NCI-H524 treated with DMSO at 0.1 percent for 48 hours (cell line): ENCODE measurements around the gene SLC17A5.
A peak's percentile ranks its signal among the peaks of the same experiment; 100 is the strongest.
"Not testable (repeated sequence)": the region's sequence is repeated elsewhere in the genome, so short reads cannot be mapped to it uniquely, and the experiment has no call there.

Source experiments
- DNase-seq: peaks from one replicate; lab custom pipeline; 2025; lab: John Stamatoyannopoulos, UW

SLC17A5 gene, protein sequence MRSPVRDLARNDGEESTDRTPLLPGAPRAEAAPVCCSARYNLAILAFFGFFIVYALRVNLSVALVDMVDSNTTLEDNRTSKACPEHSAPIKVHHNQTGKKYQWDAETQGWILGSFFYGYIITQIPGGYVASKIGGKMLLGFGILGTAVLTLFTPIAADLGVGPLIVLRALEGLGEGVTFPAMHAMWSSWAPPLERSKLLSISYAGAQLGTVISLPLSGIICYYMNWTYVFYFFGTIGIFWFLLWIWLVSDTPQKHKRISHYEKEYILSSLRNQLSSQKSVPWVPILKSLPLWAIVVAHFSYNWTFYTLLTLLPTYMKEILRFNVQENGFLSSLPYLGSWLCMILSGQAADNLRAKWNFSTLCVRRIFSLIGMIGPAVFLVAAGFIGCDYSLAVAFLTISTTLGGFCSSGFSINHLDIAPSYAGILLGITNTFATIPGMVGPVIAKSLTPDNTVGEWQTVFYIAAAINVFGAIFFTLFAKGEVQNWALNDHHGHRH

DNA sequence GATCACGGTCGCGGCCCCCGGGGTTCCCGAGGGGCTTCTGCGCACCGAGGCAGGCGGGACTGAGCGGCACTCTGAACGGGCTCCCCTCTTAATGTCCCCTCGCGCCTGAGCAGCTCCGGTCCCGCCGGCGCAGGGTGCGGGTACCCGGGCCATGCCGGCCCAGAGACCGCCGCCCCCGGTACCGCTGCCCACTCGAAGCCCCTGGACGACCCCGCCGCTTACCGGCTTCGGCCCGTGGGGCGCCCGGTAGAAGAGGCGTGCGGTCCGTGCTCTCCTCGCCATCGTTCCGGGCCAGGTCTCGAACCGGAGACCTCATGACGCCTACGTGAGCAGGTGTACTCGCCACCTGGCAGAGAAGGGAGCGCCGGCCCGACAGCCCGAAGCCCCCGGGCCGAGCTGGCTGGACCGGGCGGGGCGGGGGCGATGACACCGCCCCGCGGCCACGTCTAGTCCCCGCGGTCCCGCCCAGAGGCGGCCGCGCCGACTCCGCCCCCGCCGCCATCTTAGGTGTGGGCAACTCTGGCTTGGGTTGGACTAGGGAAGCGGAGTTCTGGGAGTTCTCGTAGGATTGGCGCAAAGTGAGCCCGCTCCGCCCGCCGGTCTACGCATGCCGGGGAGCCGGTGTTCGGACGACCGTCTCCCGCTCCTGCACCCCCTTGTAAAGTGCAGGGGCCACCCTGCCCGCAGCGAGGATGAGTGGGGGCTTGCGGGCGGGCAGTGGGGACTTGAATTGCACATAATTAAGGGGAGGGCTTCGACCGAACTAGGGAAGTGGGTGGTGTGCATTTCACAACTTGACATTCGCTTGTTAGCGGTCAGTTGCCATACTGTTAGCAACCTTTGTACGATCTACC lies at the start of gene SLC17A5:
SLC17A5 (minus strand) TSS at position 422 of the 854 bp plus-strand sequence; CDS start at position 316, 106 bp downstream.
- DNase-seq: peak; percentile 52

DNA sequence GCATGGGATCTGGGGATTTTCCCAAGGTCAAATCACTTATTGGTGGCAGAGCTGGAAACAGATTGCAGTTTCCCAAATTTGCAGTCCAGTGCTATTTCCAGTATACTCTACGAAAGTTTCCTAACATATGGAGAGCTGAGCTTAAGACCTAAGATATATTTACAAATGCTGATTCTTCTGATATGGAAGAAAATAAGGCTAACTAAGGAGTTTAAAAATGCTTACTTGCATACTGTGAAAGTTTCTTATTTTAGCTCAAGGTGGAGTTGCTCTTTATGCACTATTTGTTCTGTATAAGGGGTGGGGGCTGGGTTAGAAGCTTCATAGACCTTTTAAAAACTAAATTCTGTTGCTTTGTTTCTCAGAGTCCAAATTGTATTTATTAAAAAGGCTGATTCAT lies 49.7 kb upstream of the SLC17A5 start:
- no peak for DNase-seq

DNA sequence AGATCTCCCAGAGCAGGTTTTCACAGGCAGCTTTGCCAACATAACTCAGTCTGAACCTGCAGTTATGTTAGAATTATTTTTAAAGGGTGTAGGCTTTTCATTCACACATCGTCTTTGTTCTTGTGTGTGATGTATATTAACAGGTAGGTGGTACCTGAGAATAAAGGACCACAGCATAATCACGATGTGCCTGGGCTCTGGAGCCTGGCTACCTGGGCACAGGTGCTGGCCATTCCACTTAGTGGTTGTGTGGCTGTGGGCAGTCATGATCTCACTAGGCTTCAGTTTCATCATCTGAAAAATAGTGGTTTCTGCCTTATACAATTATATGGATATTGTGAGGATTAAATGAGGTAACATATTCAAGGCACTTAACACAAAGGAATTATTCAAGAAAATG lies 48.7 kb upstream of the SLC17A5 start:
- DNase-seq: no peak

DNA sequence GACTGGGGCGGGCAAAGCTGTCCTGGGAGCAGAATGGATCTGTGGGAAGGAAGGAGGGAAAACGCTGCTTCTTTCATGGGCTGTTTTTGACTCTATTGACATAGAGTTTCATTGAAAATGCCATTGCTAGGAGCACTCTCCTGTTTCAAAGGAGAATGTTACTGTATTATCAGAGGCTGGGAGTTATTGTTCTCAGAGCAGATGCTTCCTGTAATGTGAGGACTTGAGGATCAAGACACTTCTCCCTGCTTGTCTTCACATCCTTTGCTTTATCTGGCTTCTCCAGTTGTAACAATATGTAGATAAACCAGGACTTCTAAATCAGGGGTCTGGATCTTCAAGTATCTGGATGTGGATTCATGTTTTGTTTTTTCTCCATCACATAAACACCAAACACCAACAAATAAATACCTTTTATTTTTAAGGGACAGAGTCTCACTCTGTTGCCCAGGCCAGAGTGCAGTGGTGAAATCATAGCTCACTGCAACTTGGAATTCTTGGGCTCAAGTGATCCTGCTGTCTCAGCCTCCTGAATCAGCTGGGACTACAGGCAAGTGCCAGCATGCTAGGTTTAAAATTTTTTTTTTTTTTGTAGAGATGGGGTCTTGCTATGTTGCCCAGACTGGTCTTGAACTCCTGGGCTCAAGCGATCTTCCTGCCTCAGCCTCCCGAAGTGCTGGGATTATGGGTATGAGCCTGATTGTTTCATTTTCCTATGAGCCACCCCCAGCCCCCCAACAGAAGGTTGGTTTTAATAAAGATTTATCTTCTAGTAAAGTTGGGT lies 46.1 kb upstream of the SLC17A5 start:
- no peak for DNase-seq

DNA sequence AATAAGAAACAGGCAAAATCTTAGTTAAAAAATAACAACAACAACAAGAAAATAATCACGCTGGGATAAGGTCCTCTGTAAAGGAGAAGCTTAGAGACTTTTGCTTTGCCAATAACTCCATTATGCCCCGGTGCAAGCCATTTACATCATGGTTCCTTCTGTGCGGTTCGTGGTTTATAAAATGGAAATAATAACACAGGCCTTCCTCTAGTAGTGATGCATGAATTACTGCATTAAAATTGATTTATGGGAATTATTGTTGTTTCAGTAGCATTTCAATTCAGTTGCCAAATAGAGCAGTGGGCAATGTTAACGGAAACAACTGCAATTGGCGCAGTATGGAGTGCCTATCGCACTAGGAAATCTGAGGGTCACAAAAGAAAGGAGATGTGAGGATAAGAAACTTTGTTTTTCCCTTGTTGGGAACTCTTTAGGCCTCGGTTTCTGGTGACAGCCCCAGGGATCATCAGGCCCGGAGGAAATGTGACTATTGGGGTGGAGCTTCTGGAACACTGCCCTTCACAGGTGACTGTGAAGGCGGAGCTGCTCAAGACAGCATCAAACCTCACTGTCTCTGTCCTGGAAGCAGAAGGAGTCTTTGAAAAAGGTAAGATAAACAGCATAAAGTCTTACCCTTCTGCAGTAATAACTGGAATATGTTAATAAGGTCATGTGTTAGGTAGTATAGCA lies 43.3 kb upstream of the SLC17A5 start:
- DNase-seq: no peak

DNA sequence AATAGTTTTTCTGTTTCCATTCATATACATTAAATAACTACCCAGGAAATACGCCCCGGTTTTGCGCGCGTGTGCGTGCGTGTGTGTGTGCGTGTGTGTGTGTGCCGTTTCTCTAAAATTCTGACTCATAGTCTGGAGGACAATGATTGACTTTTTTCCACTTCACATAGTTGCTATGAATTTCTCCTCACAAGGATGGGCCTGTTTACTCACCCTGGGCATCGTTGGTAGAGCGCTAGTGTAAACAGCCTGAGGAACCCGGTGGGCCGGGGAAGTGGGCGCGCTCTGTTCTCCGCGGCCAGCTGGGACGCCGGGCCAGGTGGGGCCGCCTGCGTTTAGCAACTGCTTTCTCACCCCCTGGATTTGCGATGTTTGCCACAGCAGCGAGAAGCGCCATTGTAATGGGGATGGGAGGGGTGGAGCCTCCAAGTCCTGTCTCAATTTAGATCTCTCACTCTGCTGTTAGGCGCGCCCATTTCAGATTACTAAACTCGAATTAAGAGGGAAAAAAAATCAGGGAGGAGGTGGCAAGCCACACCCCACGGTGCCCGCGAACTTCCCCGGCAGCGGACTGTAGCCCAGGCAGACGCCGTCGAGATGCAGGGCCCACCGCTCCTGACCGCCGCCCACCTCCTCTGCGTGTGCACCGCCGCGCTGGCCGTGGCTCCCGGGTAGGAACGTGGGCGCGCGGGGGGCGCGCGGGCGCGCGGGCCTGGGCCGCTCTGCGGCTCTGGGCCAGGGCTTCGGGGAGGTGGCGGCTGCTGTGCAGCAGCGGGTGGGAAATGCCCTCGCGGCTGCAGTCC lies 42.0 kb upstream of the SLC17A5 start, which contains the start of gene CD109:
CD109 (plus strand) TSS at position 585 of the 803 bp plus-strand sequence; CDS start at position 598, 13 bp downstream.
- peak; percentile 7 for DNase-seq

DNA sequence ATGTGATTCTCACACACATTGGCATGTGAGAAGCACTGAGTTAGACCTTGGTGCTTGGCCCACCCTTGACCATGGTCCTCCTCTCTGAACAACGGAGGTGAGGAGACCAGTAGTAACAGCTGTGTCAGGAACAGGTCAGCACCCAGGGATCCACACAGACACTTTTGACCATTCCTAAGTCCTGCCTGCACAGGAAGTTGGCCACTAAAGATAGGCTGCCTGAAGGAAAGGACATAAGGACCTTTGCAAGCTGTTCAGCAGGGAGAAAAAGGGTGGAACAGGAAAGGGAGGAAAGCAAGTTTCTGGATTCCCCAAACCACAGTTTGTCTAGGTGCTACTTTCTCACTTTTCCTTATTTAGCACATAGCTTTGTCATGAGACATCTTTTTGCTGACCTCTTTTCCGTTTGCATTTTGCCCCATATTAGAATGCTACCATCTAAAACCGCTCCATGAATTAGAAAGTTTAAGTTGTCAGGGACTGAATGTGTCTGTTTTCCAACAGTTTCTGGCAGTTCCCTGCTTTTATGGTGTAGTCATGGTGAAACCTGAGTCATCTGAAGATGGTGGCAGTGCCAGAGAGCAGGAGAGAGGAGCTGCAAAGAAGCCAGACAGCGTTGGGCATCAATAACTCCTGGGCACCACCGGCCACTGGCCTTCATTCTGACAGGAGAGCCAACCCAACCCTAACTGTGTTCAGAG lies 41.1 kb upstream of the SLC17A5 start:
- no peak for DNase-seq

DNA sequence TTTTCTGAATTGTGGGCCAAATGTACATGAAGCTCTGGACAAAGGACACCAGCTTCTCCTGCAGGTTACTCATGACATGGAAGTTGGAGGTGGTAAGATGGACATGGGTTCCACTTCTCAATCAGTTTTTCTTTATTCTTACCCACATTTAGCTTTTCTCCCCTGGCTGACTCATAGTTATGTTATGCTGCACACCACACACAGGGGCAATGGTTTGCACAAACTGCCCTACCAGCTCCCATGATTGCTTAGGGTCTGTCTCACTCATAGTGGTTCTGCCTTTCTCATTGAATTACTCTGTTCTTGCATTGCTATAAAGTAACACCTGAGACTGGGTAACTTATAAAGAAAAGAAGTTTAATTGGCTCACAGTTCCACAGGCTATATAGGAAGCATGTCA lies 37.7 kb upstream of the SLC17A5 start:
- no peak for DNase-seq

DNA sequence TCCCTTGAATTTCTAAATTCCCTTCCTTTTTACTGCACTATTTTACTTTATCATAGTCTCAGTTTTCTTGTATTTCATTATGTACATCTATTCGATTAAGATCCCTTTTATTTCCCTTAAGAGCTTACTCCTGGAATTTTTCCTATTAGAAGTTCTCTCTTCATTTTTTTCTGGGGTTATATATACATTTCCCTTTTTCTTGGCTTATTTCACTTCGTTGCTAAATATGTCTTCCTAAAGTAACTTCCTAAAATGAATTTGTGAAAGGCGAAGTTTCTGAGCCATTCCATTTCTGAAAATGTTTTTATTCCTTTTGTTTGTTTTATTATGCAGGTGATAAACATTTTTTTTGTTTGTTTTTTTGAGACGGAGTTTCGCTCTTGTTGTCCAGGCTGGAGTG lies 36.3 kb upstream of the SLC17A5 start:
- no peak for DNase-seq

DNA sequence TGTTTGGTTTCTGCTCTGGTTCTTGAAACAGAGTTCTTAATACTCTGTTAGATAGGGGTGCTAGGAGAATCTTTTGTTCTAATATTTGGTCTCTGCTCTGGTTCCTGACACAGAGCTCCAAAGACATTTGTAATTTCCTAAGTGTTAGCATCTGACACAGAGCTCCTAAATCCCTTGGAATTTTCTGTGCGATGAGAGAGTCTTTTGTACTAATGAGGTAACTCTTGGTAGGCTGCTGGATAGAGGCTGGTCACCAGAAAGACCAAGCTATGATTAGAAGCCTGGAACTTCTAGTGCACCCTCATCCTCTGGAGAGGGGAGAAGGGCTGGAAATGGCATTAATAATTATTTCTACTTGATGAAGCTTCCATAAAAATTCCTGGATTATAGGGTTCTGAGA lies 34.6 kb upstream of the SLC17A5 start:
- no peak for DNase-seq

DNA sequence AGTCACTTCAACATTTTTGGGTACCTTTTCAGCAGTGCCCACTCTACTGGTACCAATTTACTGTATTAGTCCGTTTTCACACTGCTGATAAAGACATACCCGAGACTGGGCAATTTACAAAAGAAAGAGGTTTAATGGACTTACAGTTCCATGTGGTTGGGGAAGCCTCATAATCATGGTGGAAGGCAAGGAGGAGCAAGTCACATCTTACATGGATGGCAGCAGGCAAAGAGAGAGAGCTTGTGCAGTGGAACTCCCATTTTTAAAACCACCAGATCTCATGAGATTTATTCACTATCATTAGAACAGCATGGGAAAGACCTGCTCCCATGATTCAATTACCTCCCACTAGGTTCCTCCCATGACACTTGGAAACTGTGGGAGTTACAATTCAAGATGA lies 29.8 kb upstream of the SLC17A5 start:
- not testable (repeated sequence) for DNase-seq

DNA sequence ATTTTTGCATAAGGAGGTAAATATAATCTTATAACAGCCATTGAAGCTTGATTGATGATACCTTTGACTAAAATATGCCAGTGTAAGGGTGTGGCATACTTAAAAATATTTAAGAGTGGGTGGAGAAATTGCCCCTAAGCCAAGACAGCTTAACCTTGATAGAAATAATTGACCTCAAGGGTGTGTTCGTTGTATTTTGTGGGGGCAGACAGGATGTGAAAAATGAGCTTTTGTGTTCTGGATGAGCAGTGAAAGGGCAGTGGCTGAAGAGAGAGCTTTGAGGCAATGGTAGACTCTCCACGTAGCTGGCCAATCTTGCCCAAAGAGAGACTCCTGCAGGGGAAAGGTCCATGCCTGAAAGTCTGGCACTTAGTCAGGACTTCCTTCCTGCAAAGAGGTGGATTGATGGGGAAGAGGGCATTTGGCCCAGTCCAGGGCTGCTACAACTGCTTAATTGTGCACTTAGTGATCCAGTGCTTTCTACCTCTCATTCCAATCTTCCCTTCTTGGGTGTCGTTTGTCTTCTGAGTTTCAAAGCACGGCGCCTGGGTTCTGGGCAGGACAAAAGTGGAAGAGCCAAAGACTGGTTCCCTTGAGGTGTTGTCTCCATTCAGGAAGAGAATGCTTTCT lies 26.6 kb upstream of the SLC17A5 start:
- DNase-seq: no peak

DNA sequence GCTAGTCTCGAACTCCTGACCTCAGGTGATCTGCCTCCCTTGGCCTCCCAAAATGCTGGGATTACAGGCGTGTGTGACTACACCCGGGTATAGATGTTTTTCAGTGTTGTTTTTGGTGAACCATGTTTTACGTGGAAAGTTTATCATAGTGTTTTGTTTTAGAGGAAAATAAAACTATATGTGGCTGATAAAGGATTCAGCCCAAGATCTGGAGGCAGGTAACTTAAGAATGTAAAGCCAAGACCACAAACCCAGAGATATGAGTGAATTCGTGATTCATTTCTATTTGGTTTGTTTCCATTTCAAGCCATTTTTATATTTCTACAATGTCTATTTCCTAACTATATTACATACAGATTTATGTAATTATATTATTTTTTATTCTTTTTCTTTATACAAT lies 26.1 kb upstream of the SLC17A5 start:
- DNase-seq: not testable (repeated sequence)

DNA sequence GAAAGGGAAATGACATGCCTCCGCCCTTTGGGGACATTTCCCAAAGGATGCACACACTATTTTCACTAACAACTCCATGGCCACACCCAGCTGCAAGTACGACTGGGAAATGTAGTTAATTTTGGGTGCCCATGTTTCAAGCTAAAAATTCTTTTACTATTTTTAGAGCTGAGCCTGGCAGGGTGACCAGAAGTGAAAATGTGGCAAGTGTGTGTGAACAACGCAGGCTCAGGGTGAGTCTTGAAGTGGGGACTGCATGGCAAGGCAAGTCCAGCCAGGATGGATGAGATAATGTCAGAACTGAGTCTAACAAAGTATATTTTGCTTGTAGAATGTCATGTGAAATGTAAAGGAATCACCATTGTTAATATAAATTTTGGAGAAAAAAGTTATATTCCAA lies 25.2 kb upstream of the SLC17A5 start:
- DNase-seq: no peak

DNA sequence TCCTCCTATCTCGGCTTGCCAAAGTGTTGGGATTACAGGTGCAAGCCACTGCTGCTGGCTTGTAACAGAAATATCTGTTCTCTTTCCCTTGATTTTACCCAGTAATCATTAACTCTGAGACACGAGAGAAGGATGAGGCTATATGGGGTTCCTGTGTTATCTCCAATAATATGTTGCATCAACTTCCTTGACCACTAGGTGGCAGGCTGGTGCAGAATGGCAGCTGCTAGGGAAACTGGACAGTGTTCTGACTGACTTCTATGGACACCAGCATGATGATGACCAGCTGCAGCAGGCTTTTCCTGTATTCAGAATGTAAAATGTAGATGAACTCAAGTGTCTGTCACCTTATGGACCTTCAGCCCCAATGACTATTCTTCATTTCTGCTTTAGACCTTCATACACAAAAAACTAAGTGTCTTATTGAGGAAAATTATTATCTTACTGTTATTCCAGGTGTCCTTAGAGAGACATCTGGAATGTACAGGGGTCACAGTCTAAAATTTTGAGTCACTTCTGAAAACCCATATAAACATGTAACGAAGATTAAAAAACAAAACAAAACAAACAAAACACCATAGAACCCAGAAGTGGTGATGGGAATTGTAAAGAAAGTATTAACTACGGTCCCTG lies 21.8 kb upstream of the SLC17A5 start:
- no peak for DNase-seq

DNA sequence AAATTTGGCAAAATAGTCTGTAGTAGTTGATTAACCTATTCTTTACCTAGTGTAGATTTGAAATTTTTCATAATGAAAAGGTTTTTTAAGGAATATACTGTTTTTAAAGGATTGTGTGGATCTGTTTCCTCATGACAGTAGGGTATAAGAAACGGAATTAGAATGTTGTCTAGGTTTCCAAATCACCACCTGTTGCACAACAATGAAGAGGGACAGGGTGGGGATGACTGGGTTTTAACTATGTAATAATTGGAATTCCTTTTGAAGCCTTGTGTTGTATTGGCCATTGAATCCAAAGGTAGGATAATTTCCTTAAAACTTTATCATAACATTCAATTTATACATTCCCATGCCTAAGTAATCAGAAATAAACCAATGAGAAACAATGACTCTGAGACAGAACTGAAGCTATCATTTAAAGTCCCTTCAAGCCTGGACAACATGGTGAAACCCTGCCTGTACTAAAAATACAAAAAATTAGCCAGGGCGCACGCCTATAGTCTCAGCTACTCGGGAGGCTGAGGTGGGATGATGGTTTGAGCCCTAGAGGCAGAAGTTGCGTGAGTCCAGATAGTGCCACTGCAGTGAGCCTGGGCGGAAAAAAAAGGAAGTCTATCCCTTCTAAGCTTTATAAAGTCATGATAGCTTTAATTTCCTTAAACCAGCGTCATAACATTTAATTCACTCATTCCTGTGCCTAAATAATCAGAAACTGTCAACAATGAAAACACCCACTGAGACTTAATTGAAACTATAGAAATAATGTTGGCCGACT lies 18.3 kb upstream of the SLC17A5 start:
- no peak for DNase-seq

DNA sequence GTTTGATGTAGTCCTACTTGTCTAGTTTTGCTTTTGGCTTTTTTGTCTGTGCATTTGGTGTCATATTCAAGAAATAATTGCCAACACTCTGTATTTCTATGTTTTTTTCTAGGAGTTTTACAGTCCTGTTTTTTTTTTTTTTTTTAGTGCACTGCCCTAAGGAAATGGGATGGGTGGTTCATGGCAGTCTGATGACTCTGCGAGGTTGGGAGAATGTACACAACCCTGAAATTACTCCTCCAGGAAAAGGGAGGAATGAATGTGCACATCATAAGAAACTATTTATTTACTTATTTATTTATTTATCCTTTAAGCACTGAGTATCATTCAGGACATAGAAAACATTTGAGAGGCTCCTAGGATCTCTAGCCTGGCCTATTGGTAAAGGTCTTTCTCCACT lies 15.2 kb upstream of the SLC17A5 start:
- DNase-seq: no peak

DNA sequence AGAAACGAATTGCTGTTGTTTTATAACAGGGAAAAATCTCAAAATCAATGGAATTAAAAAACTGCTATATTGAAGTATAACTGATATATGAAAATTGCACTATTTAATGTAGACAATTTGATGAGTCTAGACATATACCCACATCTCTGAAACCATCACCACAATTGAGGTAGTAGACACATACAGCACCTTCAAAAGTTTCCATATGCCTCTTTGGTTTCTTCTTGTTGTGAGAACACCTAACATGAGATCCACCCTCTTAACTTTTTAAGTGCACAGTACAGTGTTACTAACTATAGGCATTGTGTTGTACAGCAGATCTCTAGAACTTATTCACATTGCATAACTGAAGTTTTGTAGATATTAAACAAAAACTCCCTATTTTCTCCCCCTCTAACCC lies 14.0 kb upstream of the SLC17A5 start:
- DNase-seq: no peak
